GM12878 (cell line): ENCODE data around the gene SUSD1. TPM values are rescaled to one million over a fixed set of nuclear protein-coding genes. Genes with fewer than 3 reads are reported as not detected.
A peak's percentile ranks its signal among the peaks of the same experiment; 100 is the strongest.

Source experiments
- ATAC-seq: fragments of 200-7000 bp; cut with Tn5 transposase; 3 replicates; pipeline ENCODE4 v1.9.1; 2020; ENCODE audit warnings: mild to moderate bottlenecking, moderate library complexity
- BruUV-seq: library from RNA; stranded (reverse); fragments of 400-500 nt; replicated peaks from 2 replicates; lab custom pipeline; 2021; lab: Mats Ljungman, UMichigan
- CTCF ChIA-PET: fragments of 300-600 bp; sonication (Branson Sonifier 250); formaldehyde crosslinking; extraction: SDS; loops from one replicate; lab custom pipeline; 2021; ENCODE audit warnings: inconsistent platforms; lab: Yijun Ruan, JAX
- POLR2A ChIA-PET: fragments of 350-600 bp; formaldehyde crosslinking; extraction: SDS; loops from one replicate; lab custom pipeline; 2021; ENCODE audit warnings: inconsistent platforms; lab: Charles Lee
- RAD21 ChIA-PET: fragments of 300-600 bp; sonication (Branson Sonifier 250); formaldehyde crosslinking; loops from one replicate; lab custom pipeline; 2023; ENCODE audit warnings: antibody characterized with exemption; ENCODE audit not compliant: unreplicated experiment; lab: Charles Lee
- SMC1A ChIA-PET: fragments of 300-600 bp; sonication (Branson Sonifier 250); formaldehyde crosslinking; loops from one replicate; lab custom pipeline; 2023; ENCODE audit not compliant: unreplicated experiment, uncharacterized antibody; lab: Charles Lee
- DNase-seq: peaks from one replicate; pipeline ENCODE4 v3.0.0-alpha.2; 2011; ENCODE audit warnings: low read depth, low spot score
- FAIRE-seq: peaks from 3 replicates; lab custom pipeline; 2011; peaks lifted over from hg19 to GRCh38; lab: Jason Lieb, UNC
- H2AFZ ChIP-seq: 2 replicates; pipeline ENCODE4 v1.6.0; 2011; ENCODE audit warnings: low read depth, low read length, control low read depth; ENCODE audit not compliant: control insufficient read depth
- H3K27ac ChIP-seq: 2 replicates; pipeline ENCODE4 v1.5.1; 2011; ENCODE audit warnings: control low read depth; ENCODE audit not compliant: control insufficient read depth, insufficient read depth
- H3K27me3 ChIP-seq, 2 experiments: replicated peaks in 1 of 2; 2 replicates each; pipeline versions ENCODE4 v1.6.0 to v1.6.1; 2011; ENCODE audit warnings: low read length in 1 of 2; ENCODE audit not compliant: control insufficient read depth in 2 of 2, insufficient read depth in 2 of 2
- H3K36me3 ChIP-seq, 2 experiments: 2 replicates each; pipeline ENCODE4 v1.5.1; 2011; ENCODE audit warnings: low read length in 1 of 2; ENCODE audit not compliant: control insufficient read depth in 2 of 2, insufficient read depth in 2 of 2
- H3K4me1 ChIP-seq: 2 replicates; pipeline ENCODE4 v1.6.1; 2011; ENCODE audit warnings: mild to moderate bottlenecking, low read length, moderate library complexity, mixed read lengths; ENCODE audit not compliant: control insufficient read depth, insufficient read depth
- H3K4me2 ChIP-seq: 2 replicates; pipeline ENCODE4 v1.6.0; 2011; ENCODE audit warnings: control low read depth; ENCODE audit not compliant: control insufficient read depth, insufficient read depth
- H3K4me3 ChIP-seq: fragments of 200-600 bp; sonication (generic); 2 replicates; pipeline ENCODE4 v1.5.1; 2016
- H3K79me2 ChIP-seq: 2 replicates; pipeline ENCODE4 v1.6.0; 2011; ENCODE audit warnings: low read length; ENCODE audit not compliant: control insufficient read depth, insufficient read depth
- H3K9ac ChIP-seq: 2 replicates; pipeline ENCODE4 v1.8.0; 2011; ENCODE audit warnings: low read length, control low read depth, mixed read lengths; ENCODE audit not compliant: control insufficient read depth, insufficient read depth
- H3K9me3 ChIP-seq: replicated peaks from 3 replicates; pipeline ENCODE4 v1.5.1; 2011; ENCODE audit warnings: mild to moderate bottlenecking, low read length; ENCODE audit not compliant: control insufficient read depth, insufficient read depth
- H4K20me1 ChIP-seq: 2 replicates; pipeline ENCODE4 v1.6.0; 2011; ENCODE audit not compliant: control insufficient read depth, insufficient read depth
- CREM ChIP-seq: IDR thresholded peaks from 2 replicates; pipeline ENCODE4 v1.6.1; 2014; ENCODE audit warnings: antibody characterized with exemption, low read depth
- JUNB ChIP-seq: IDR thresholded peaks from 2 replicates; pipeline ENCODE4 v1.6.1; 2016; ENCODE audit warnings: antibody characterized with exemption, mild to moderate bottlenecking
- JUND ChIP-seq: IDR thresholded peaks from 2 replicates; pipeline ENCODE4 v1.6.1; 2012; ENCODE audit warnings: low read depth, mild to moderate bottlenecking, low read length, improper control_type of control experiment, moderate library complexity
- RELA ChIP-seq: fragments of 450-650 bp; IDR thresholded peaks from 2 replicates; pipeline ENCODE4 v1.8.0; 2014; ENCODE audit warnings: borderline replicate concordance; ENCODE audit not compliant: partially characterized antibody
- RUNX3 ChIP-seq: IDR thresholded peaks from 2 replicates; pipeline ENCODE4 v1.6.1; 2012; ENCODE audit warnings: low read length, inconsistent platforms
- STAT3 ChIP-seq: IDR thresholded peaks from 2 replicates; pipeline ENCODE4 v1.6.1; 2011; ENCODE audit warnings: low read depth, low read length, improper control_type of control experiment
- TCF3 ChIP-seq: IDR thresholded peaks from 2 replicates; pipeline ENCODE4 v1.6.1; 2012; ENCODE audit warnings: low read depth, mild to moderate bottlenecking, low read length, borderline replicate concordance; ENCODE audit not compliant: insufficient read depth
- ZBED1 ChIP-seq: IDR thresholded peaks from 2 replicates; pipeline ENCODE4 v1.6.1; 2016; ENCODE audit warnings: borderline replicate concordance
- ZNF217 ChIP-seq: fragments of 450-650 bp; IDR thresholded peaks from 2 replicates; pipeline ENCODE4 v1.6.1; 2017; ENCODE audit warnings: antibody characterized with exemption, mild to moderate bottlenecking
- WGBS: methylation state at CpG from one replicate; pipeline ENCODE4 v1.1.6; 2016; ENCODE audit warnings: low lambda C conversion rate; ENCODE audit not compliant: insufficient replicate concordance, insufficient coverage; ENCODE audit errors: missing lambda C conversion rate; 5-methylcytosine and 5-hydroxymethylcytosine counted together
- in situ Hi-C: fragments of 300-500 bp; cut with MboI; formaldehyde crosslinking; loops from 9 replicates; pipeline ENCODE4 v1.14.3; 2018; ENCODE audit warnings: mixed read lengths
- intact Hi-C: fragments of 100-400 bp; cut with micrococcal nuclease; formaldehyde crosslinking; loops from one replicate; pipeline ENCODE4 v1.14.2; 2022; ENCODE audit not compliant: unreplicated experiment
- polyA plus RNA-seq, 11 experiments: library from polyadenylated mRNA; depleted of rRNA in 4 of 11; unstranded in 6 of 11; stranded (reverse) in 5 of 11; fragments of >200 nt; fragmentation: Nextera tagmentation in 4 of 11; fragmentation: Illumina TruSeq in 1 of 11; extraction: Ambion mirVana in 4 of 11; extraction: Trizol in 1 of 11; gene quantifications; 1 replicate in 1 of 11; 2 replicates in 10 of 11; pipeline versions ENCODE4 v1.2.1 to v1.2.3, GENCODE V29; 2011 to 2016; ENCODE audit warnings: inconsistent platforms in 2 of 11, missing spikeins in 2 of 11, low read depth in 1 of 11
- total RNA-seq, 4 experiments: library from RNA; depleted of rRNA in 3 of 4; stranded (reverse); fragments of >200 nt in 3 of 4; fragmentation: Illumina TruSeq in 1 of 4; extraction: Trizol in 1 of 4; gene quantifications; 2 replicates each; pipeline versions ENCODE4 v1.2.1 to v1.2.3, GENCODE V29; 2013 to 2021
- TF ChIP-seq, protein P1 (sequence below): IDR thresholded peaks from 2 replicates; pipeline ENCODE4 v1.6.1; 2011; ENCODE audit warnings: borderline replicate concordance, low read depth, mild to moderate bottlenecking, moderate library complexity, low read length; ENCODE audit not compliant: insufficient read depth, poor library complexity, severe bottlenecking
- TF ChIP-seq, protein P2 (sequence below): fragments of 150-350 bp; IDR thresholded peaks from 2 replicates; pipeline ENCODE4 v1.6.1; 2016; ENCODE audit warnings: low read depth, low read length

The SUSD1 gene
- total and polyA plus RNA-seq, 10 of the 15 experiments (the other 5 are each of a cell fraction or from before 2014, with no cell fraction given): 6.7 to 20.8 (median 13.2) TPM

DNA sequence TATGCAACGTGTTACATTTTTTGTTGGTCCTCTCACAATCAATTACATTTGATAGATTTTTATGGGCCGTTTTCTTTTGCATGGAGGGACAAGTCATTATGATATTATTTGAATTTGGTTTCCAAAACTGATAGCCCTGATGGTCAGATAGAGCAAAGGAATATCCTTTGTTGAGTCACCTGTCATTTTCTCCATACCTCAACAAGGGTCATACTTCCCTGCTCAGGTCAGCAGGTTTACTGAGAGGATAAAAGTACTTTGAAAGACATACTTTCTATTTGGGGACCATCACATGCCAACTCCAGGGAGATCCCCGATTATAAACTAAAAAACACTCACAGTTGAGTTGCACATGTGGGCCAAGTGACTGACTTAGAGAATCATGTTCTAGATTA lies 132.9 kb downstream of the SUSD1 start:
- H3K4me2 ChIP-seq: no peak overlapping the region
- no peak overlapping the region for H2AFZ ChIP-seq
- no peaks in the 10 kb centered on the region for H3K36me3 ChIP-seq
- no TSS peak for BruUV-seq
- SMC1A ChIA-PET: interaction anchor here (1.0 to 1.6 kb wide), 3 partner anchors 9 to 16 kb away, joined by 4 to 5 read pairs (median 4); no protein-coding TSS in a partner anchor
- no peak overlapping the region for H3K4me3 ChIP-seq
- CTCF ChIA-PET: no interaction called here
- no peaks in the 10 kb centered on the region for H3K27me3 ChIP-seq
- no peaks in the 10 kb centered on the region for H4K20me1 ChIP-seq
- H3K79me2 ChIP-seq: no peaks in the 10 kb centered on the region
- RAD21 ChIA-PET: interaction anchor here (1.5 kb wide), 1 partner anchor 10 kb away, joined by 8 read pairs; no protein-coding TSS in a partner anchor
- no peak for DNase-seq
- ATAC-seq: no peak
- FAIRE-seq: no peak
- H3K4me1 ChIP-seq: peaks cover 18% of the 10 kb centered on the region
- in situ Hi-C loops: no loop called here
- H3K27ac ChIP-seq: no peak overlapping the region
- no peak for TF ChIP-seq ZNF217
- TF ChIP-seq, protein P1, sequence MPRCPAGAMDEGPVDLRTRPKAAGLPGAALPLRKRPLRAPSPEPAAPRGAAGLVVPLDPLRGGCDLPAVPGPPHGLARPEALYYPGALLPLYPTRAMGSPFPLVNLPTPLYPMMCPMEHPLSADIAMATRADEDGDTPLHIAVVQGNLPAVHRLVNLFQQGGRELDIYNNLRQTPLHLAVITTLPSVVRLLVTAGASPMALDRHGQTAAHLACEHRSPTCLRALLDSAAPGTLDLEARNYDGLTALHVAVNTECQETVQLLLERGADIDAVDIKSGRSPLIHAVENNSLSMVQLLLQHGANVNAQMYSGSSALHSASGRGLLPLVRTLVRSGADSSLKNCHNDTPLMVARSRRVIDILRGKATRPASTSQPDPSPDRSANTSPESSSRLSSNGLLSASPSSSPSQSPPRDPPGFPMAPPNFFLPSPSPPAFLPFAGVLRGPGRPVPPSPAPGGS: peak; percentile 24
- intact Hi-C loops: no loop called here
- WGBS: 94% methylated on average over 3 of the region's 3 CpGs
- no peak overlapping the region for H3K9ac ChIP-seq
- H3K9me3 ChIP-seq: peaks cover 3% of the 10 kb centered on the region; the same call in 2 of the 3 replicates
- POLR2A ChIA-PET: no interaction called here

DNA sequence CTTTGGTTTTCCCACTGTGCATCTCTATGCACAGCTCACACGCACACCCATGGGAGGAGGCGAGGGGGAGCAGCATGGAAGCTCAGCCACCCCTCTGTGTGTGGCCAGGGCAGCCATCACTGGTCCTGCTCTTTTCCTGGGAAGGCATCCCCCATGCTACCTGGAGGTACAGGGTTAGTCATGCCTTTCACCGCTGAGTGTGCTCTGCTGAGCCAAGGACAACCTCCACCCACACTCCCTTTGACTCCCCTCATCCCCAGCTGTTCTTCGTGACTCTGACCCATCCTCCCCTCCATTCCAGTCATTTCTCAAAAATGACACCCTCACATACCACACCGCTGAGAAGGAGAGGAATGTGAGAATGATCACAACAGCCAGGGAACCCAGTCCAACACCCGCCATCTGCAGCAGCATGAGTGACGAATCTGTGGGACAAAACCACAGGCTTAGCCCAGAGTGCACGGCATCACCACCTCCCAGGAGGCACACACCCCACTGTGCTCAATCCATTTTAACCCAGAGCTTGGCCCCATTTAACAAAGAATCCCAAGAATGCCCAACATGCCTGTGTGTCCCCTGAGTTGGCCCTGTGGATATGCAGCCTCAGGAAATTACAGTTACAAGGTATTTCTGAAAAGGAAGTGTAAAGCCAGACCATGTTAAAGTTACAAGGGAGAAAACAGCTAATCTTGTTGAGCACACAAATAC lies 133.4 kb downstream of the SUSD1 start:
- no peaks in the 10 kb centered on the region; the same call in 1 of the 3 replicates for H3K9me3 ChIP-seq
- FAIRE-seq (no peak), ATAC-seq (no peak), DNase-seq (no peak)
- ChIA-PET RAD21 (interaction anchor here (0.9 to 1.5 kb wide), 2 partner anchors 10 to 28 kb away, joined by 3 to 8 read pairs; no protein-coding TSS in a partner anchor), CTCF (no interaction called here), SMC1A (interaction anchor here (1.0 to 1.6 kb wide), 4 partner anchors 8 to 16 kb away, joined by 4 to 7 read pairs (median 4); no protein-coding TSS in a partner anchor), POLR2A (no interaction called here)
- H3K27ac ChIP-seq: peak overlapping the region; percentile 11; the same call in 1 of the 2 replicates
- no peak overlapping the region for H3K4me3 ChIP-seq
- H3K9ac ChIP-seq: no peak overlapping the region
- intact Hi-C loops: no loop called here
- H3K36me3 ChIP-seq: no peaks in the 10 kb centered on the region
- no peaks in the 10 kb centered on the region for H3K79me2 ChIP-seq
- no peaks in the 10 kb centered on the region for H4K20me1 ChIP-seq
- no peak overlapping the region; the same call in 1 of the 2 replicates for H2AFZ ChIP-seq
- H3K4me2 ChIP-seq: no peak overlapping the region
- no TSS peak for BruUV-seq
- peaks cover 23% of the 10 kb centered on the region for H3K4me1 ChIP-seq
- in situ Hi-C loops: no loop called here
- H3K27me3 ChIP-seq: no peaks in the 10 kb centered on the region
- 94% methylated on average over 8 of the region's 8 CpGs for WGBS
- 0 out of 2 replicates have a peak, but pooled peaks have one; percentile 13 for TF ChIP-seq TCF3
- no peak for TF ChIP-seq STAT3
- TF ChIP-seq CREM: peak; percentile 50; the same call in 1 of the 2 replicates
- no peak for TF ChIP-seq JUND
- TF ChIP-seq, protein P2, sequence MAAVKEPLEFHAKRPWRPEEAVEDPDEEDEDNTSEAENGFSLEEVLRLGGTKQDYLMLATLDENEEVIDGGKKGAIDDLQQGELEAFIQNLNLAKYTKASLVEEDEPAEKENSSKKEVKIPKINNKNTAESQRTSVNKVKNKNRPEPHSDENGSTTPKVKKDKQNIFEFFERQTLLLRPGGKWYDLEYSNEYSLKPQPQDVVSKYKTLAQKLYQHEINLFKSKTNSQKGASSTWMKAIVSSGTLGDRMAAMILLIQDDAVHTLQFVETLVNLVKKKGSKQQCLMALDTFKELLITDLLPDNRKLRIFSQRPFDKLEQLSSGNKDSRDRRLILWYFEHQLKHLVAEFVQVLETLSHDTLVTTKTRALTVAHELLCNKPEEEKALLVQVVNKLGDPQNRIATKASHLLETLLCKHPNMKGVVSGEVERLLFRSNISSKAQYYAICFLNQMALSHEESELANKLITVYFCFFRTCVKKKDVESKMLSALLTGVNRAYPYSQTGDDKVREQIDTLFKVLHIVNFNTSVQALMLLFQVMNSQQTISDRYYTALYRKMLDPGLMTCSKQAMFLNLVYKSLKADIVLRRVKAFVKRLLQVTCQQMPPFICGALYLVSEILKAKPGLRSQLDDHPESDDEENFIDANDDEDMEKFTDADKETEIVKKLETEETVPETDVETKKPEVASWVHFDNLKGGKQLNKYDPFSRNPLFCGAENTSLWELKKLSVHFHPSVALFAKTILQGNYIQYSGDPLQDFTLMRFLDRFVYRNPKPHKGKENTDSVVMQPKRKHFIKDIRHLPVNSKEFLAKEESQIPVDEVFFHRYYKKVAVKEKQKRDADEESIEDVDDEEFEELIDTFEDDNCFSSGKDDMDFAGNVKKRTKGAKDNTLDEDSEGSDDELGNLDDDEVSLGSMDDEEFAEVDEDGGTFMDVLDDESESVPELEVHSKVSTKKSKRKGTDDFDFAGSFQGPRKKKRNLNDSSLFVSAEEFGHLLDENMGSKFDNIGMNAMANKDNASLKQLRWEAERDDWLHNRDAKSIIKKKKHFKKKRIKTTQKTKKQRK: no peak
- TF ChIP-seq RUNX3: no peak
- TF ChIP-seq RELA: no peak
- TF ChIP-seq JUNB: peak; percentile 40; the same call in 1 of the 2 replicates
- TF ChIP-seq ZBED1: peak; percentile 38; the same call in 1 of the 2 replicates
